Measurements from ENCODE around the gene CARD9. TPM values are rescaled to one million over a fixed set of nuclear protein-coding genes. Genes with fewer than 3 reads are reported as not detected.

The CARD9 gene
- total RNA-seq, 2 donors from 2014 or later, result 0.15 to 1.1 TPM

DNA sequence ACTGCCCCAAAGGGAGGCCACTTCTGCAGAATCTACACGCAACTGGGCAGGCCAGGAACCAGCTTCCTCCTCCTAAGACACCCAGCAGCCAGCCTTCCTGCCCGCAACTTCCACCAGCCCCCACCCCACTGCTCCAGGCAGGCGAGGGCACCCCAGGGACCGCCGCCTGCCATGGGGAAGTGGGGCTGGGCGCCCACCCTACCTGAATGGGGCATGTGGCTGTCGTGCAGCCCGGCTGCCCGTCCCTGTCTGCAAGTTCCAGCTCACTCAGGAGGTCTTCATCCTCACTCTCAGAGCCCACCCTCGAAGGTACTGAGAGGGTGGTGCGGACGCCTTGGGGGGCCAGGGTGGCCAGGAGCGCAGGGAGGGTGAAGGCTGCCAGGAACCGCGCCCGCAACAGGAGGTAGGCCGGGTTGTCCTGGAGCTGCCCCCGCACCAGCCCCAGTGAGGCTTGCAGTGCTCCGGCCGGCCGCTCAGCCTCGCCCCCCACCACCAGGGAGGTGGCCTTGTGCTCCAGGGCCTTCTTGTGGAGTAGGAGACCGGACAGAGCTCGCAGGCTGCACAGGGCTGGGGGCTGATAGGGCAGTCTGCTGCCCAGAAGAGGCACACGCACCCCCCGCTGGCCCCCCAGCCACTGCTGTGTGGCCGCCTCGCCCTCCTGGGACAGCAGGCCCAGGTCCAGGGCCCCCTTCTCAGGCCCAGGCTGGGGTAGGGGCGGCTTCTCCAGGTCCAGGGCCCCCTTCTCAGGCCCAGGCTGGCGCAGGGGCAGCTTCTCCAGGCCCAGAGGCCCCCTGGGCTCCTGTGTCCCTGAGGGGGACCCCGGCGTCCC, 4.1 kb upstream of the CARD9 start:
- no peak overlapping the region for H3K4me3 ChIP-seq
- H3K36me3 ChIP-seq, result peaks cover 4% of the 10 kb centered on the region
- TF ChIP-seq CTCF (IDR thresholded peaks at IDR 0.05), result no peak
- peaks cover 0 to 24% of the 10 kb centered on the region in 2 donors for H3K4me1 ChIP-seq
- no peak overlapping the region for H3K27ac ChIP-seq
- no peak for DNase-seq (ENCODE audit: low spot score)
- H3K9me3 ChIP-seq, result no peaks in the 10 kb centered on the region
- no peaks in the 10 kb centered on the region for H3K27me3 ChIP-seq

DNA sequence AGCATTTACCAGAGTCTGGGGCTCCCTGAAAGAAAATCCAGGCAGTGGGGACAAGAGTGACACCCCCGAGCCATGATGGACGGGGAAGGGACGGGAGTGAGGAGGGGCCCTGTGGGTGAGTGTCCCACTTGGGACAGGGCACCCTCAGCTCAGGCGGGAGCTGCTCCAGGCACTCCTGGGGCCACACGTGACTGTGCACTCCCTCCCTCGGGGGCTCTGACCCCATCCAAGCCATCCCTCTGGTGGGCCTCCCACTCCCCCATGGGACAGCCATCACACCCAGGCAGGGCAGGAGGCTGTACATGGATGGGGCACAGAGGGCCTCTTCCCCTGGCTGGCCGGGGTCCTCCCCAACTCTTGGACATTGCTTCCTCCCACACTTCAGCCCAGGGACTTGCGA, 3.0 kb upstream of the CARD9 start:
- Histone ChIP-seq H3K4me1 (peaks cover 0 to 30% of the 10 kb centered on the region in 2 donors), H3K27me3 (no peaks in the 10 kb centered on the region), H3K27ac (no peak overlapping the region), H3K36me3 (peaks cover 4% of the 10 kb centered on the region), H3K4me3 (no peak overlapping the region), H3K9me3 (no peaks in the 10 kb centered on the region)
- DNase-seq (ENCODE audit: low spot score), result no peak
- no peak for TF ChIP-seq CTCF (IDR thresholded peaks at IDR 0.05)

GRCh38 chr9:136375096-136375495, 1.6 kb upstream of the CARD9 start:
- TF ChIP-seq CTCF (IDR thresholded peaks at IDR 0.05), result no peak
- no peaks in the 10 kb centered on the region for H3K27me3 ChIP-seq
- no peak overlapping the region for H3K27ac ChIP-seq
- no peak for DNase-seq (ENCODE audit: low spot score)
- H3K4me1 ChIP-seq, result peaks cover 0 to 24% of the 10 kb centered on the region in 2 donors
- peaks cover 4% of the 10 kb centered on the region for H3K36me3 ChIP-seq
- no peak overlapping the region for H3K4me3 ChIP-seq
- H3K9me3 ChIP-seq, result no peaks in the 10 kb centered on the region

GRCh38 chr9:136374183-136374575, 710 bp upstream of the CARD9 start:
- H3K4me3 ChIP-seq, result no peak overlapping the region
- TF ChIP-seq CTCF (IDR thresholded peaks at IDR 0.05), result no peak

DNA sequence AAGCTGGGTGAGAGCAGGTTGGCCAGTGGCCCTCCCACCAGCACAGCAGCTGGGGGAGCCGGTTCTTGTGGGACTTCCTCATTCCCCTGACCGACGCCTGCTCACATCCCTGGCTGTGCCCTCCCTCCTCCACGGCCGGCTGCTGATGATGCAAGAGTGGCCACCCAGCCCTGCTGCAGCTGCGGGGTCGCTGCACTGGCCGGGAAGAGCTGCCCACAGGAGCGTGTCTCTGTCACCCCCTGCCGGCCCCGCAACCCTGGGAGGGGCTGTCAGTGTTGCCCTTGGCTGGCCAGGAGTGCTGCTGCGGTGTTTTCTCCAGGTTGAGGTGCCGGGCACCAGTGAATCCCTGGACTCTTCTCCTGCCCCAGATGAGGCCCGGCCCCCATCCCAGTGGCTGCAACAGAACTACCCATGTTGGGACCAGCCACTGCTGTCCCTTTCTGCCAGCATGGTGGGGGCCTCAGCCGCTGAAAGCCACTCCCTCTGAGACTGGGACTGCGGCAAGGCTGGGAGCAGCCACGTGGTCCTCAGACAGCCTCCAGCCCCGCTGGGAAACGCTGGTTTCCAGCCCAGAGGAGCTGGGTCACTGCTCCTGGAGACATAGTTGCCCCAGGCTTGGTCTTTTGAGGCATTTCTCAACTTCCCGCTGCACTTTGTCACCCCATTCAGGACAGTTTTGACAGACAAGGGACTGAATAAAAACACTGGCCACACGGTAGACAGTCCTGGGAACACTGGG, 739 bp downstream of the CARD9 start:
- H3K36me3 ChIP-seq, result no peaks in the 10 kb centered on the region

More at GRCh38 chr9:136374183-136374575, 710 bp upstream of the CARD9 start:
- Histone ChIP-seq H3K27me3 (no peaks in the 10 kb centered on the region), H3K27ac (no peak overlapping the region), H3K9me3 (no peaks in the 10 kb centered on the region), H3K36me3 (no peaks in the 10 kb centered on the region), H3K4me1 (peaks cover 0 to 24% of the 10 kb centered on the region in 2 donors)
- no peak for DNase-seq (ENCODE audit: low spot score)

More for the DNA sequence above, 739 bp downstream of the CARD9 start:
- H3K27ac ChIP-seq, result no peak overlapping the region
- H3K9me3 ChIP-seq, result no peaks in the 10 kb centered on the region
- DNase-seq (ENCODE audit: low spot score), result peak; percentile 79
- peak in 1 of 2 donors; percentile 13 for TF ChIP-seq CTCF (IDR thresholded peaks at IDR 0.05)
- peak overlapping the region in 1 of 2 donors; percentile 27 for H3K4me3 ChIP-seq
- peaks cover 0 to 13% of the 10 kb centered on the region in 2 donors for H3K4me1 ChIP-seq
- no peaks in the 10 kb centered on the region for H3K27me3 ChIP-seq
